ENCODE data around the gene OPRD1.
A peak's percentile ranks its signal among the peaks of the same experiment; 100 is the strongest.
"Not testable (repeated sequence)": the region's sequence is repeated elsewhere in the genome, so short reads cannot be mapped to it uniquely, and the experiment has no call there.

Gene OPRD1

GRCh38 chr1:28811766-28812668 is at the start of gene OPRD1:
Gene OPRD1, plus strand, starts transcription at chr1:28812170. Its CDS starts 214 bp downstream, at chr1:28812384.
- no peak for DNase-seq (ENCODE audit: low read depth)

- DNase-seq (ENCODE audit: low read depth): no peak
Observed at GRCh38 chr1:28766532-28767183, 45.3 kb upstream of the OPRD1 start.

GRCh38 chr1:28770601-28771165 is 41.3 kb upstream of the OPRD1 start:
- no peak for DNase-seq (ENCODE audit: low read depth)

- not testable (repeated sequence) for DNase-seq (ENCODE audit: low read depth)
Observed at GRCh38 chr1:28771921-28772320, 40.0 kb upstream of the OPRD1 start.

GRCh38 chr1:28773105-28773504 is 38.9 kb upstream of the OPRD1 start:
- DNase-seq (ENCODE audit: low read depth): no peak

GRCh38 chr1:28775121-28775942 is 36.6 kb upstream of the OPRD1 start:
- DNase-seq (ENCODE audit: low read depth): peak; percentile 42

GRCh38 chr1:28776341-28776740 is 35.6 kb upstream of the OPRD1 start:
- DNase-seq (ENCODE audit: low read depth): no peak

- DNase-seq (ENCODE audit: low read depth): no peak
Observed at GRCh38 chr1:28778021-28778420, 33.9 kb upstream of the OPRD1 start.

GRCh38 chr1:28779751-28780408 is 32.1 kb upstream of the OPRD1 start:
- no peak for DNase-seq (ENCODE audit: low read depth)

- DNase-seq (ENCODE audit: low read depth): no peak
Observed at GRCh38 chr1:28781305-28781704, 30.7 kb upstream of the OPRD1 start.

- DNase-seq (ENCODE audit: low read depth): no peak
Observed at GRCh38 chr1:28782011-28782410, 30.0 kb upstream of the OPRD1 start.

- no peak for DNase-seq (ENCODE audit: low read depth)
Observed at GRCh38 chr1:28783363-28783762, 28.6 kb upstream of the OPRD1 start.

GRCh38 chr1:28789412-28789811 is 22.6 kb upstream of the OPRD1 start:
- no peak for DNase-seq (ENCODE audit: low read depth)

GRCh38 chr1:28789816-28790215 is 22.2 kb upstream of the OPRD1 start:
- no peak for DNase-seq (ENCODE audit: low read depth)

- DNase-seq (ENCODE audit: low read depth): no peak
Observed at GRCh38 chr1:28790377-28791035, 21.5 kb upstream of the OPRD1 start.

- DNase-seq (ENCODE audit: low read depth): not testable (repeated sequence)
Observed at GRCh38 chr1:28791929-28792328, 20.0 kb upstream of the OPRD1 start.

- DNase-seq (ENCODE audit: low read depth): no peak
Observed at GRCh38 chr1:28792644-28793121, 19.3 kb upstream of the OPRD1 start.

GRCh38 chr1:28794582-28794981 is 17.4 kb upstream of the OPRD1 start:
- not testable (repeated sequence) for DNase-seq (ENCODE audit: low read depth)

GRCh38 chr1:28796352-28797211 is 15.4 kb upstream of the OPRD1 start:
- DNase-seq (ENCODE audit: low read depth): no peak

- no peak for DNase-seq (ENCODE audit: low read depth)
Observed at GRCh38 chr1:28800324-28800723, 11.6 kb upstream of the OPRD1 start.
